GM21526 (cell line): ENCODE results near the gene HEPHL1.
"Not testable (repeated sequence)": the region's sequence is repeated elsewhere in the genome, so short reads cannot be mapped to it uniquely, and the experiment has no call there.

Source experiments
- ATAC-seq: cut with Tn5 transposase; IDR thresholded peaks from one replicate; pipeline ENCODE4 v1.9.1; 2021; ENCODE audit warnings: moderate library complexity; ENCODE audit not compliant: unreplicated experiment, low FRiP score

Gene HEPHL1

GRCh38 chr11:94020777-94021481, at the start of gene HEPHL1:
Gene HEPHL1 (plus strand): TSS chr11:94021354. CDS start chr11:94021369, 15 bp downstream.
- ATAC-seq = no peak

- ATAC-seq = no peak
These were observed 48.4 kb upstream of the HEPHL1 start for GRCh38 chr11:93972790-93973189.

- not testable (repeated sequence) for ATAC-seq
These were observed 47.7 kb upstream of the HEPHL1 start for GRCh38 chr11:93973322-93974051.

GRCh38 chr11:93974759-93975158, 46.4 kb upstream of the HEPHL1 start:
- ATAC-seq = no peak

- not testable (repeated sequence) for ATAC-seq
These were observed 44.4 kb upstream of the HEPHL1 start for GRCh38 chr11:93976577-93977254.

- no peak for ATAC-seq
These were observed 37.5 kb upstream of the HEPHL1 start for GRCh38 chr11:93983542-93984195.

- no peak for ATAC-seq
These were observed 37.0 kb upstream of the HEPHL1 start for GRCh38 chr11:93984196-93984567.

GRCh38 chr11:93984936-93985335, 36.2 kb upstream of the HEPHL1 start:
- no peak for ATAC-seq

GRCh38 chr11:93986716-93987115, 34.4 kb upstream of the HEPHL1 start:
- no peak for ATAC-seq

GRCh38 chr11:93988455-93988854, 32.7 kb upstream of the HEPHL1 start:
- ATAC-seq = no peak

GRCh38 chr11:93988912-93989311, 32.2 kb upstream of the HEPHL1 start:
- no peak for ATAC-seq

GRCh38 chr11:93993747-93994146, 27.4 kb upstream of the HEPHL1 start:
- ATAC-seq = no peak

- ATAC-seq = no peak
These were observed 23.4 kb upstream of the HEPHL1 start for GRCh38 chr11:93997741-93998140.

GRCh38 chr11:94000659-94001058, 20.5 kb upstream of the HEPHL1 start:
- no peak for ATAC-seq

- no peak for ATAC-seq
These were observed 18.9 kb upstream of the HEPHL1 start for GRCh38 chr11:94002226-94002625.

- no peak for ATAC-seq
These were observed 13.7 kb upstream of the HEPHL1 start for GRCh38 chr11:94007426-94007825.

- no peak for ATAC-seq
These were observed 13.2 kb upstream of the HEPHL1 start for GRCh38 chr11:94007906-94008305.

GRCh38 chr11:94010136-94010535, 11.0 kb upstream of the HEPHL1 start:
- no peak for ATAC-seq

- no peak for ATAC-seq
These were observed 9.7 kb upstream of the HEPHL1 start for GRCh38 chr11:94011478-94011877.

GRCh38 chr11:94017446-94017845, 3.7 kb upstream of the HEPHL1 start:
- no peak for ATAC-seq

- no peak for ATAC-seq
These were observed 2.4 kb upstream of the HEPHL1 start for GRCh38 chr11:94018721-94019120.
